Hepatocyte (in vitro differentiated cells): ENCODE measurements around the gene TRAPPC12. TPM values are rescaled to one million over a fixed set of nuclear protein-coding genes. Genes with fewer than 3 reads are reported as not detected.

Experiments
- DNase-seq: peaks from one replicate; pipeline ENCODE4 v3.0.0-alpha.2; 2016; ENCODE audit warnings: low spot score
- H2AFZ ChIP-seq: fragments of 200-600 bp; sonication (generic); 2 replicates; pipeline ENCODE4 v1.6.0; 2016; ENCODE audit warnings: antibody characterized with exemption, mild to moderate bottlenecking
- H3K27ac ChIP-seq: fragments of 200-600 bp; sonication (generic); 2 replicates; pipeline ENCODE4 v1.5.1; 2016; ENCODE audit warnings: mild to moderate bottlenecking
- H3K27me3 ChIP-seq: fragments of 200-600 bp; sonication (generic); 2 replicates; pipeline ENCODE4 v1.6.1; 2016
- H3K36me3 ChIP-seq: fragments of 200-600 bp; sonication (generic); replicated peaks from 2 replicates; pipeline ENCODE4 v1.5.1; 2016; ENCODE audit warnings: low read depth; ENCODE audit not compliant: insufficient read depth
- H3K4me1 ChIP-seq: fragments of 200-600 bp; sonication (generic); 2 replicates; pipeline ENCODE4 v1.5.1; 2016; ENCODE audit warnings: mild to moderate bottlenecking, moderate library complexity; ENCODE audit not compliant: insufficient read depth
- H3K4me2 ChIP-seq: fragments of 200-600 bp; sonication (generic); 2 replicates; pipeline ENCODE4 v1.6.0; 2016
- H3K4me3 ChIP-seq: fragments of 200-600 bp; sonication (generic); 2 replicates; pipeline ENCODE4 v1.5.1; 2016; ENCODE audit warnings: mild to moderate bottlenecking
- H3K79me2 ChIP-seq: fragments of 200-600 bp; sonication (generic); 2 replicates; pipeline ENCODE4 v1.6.0; 2017; ENCODE audit warnings: mild to moderate bottlenecking
- H3K9me2 ChIP-seq: fragments of 200-600 bp; sonication (generic); replicated peaks from 2 replicates; pipeline ENCODE4 v1.6.0; 2017; ENCODE audit warnings: mild to moderate bottlenecking; ENCODE audit not compliant: insufficient read depth
- H3K9me3 ChIP-seq: fragments of 200-600 bp; sonication (generic); 2 replicates; pipeline ENCODE4 v1.5.1; 2016; ENCODE audit warnings: low read depth, mild to moderate bottlenecking
- H4K20me1 ChIP-seq: fragments of 200-600 bp; sonication (generic); 2 replicates; pipeline ENCODE4 v1.6.0; 2016; ENCODE audit warnings: mild to moderate bottlenecking; ENCODE audit not compliant: insufficient read depth, poor library complexity, severe bottlenecking
- CTCF ChIP-seq: fragments of 200-600 bp; sonication (generic); IDR thresholded peaks from 2 replicates; pipeline ENCODE4 v1.5.1; 2016; ENCODE audit warnings: antibody characterized with exemption, mild to moderate bottlenecking; ENCODE audit not compliant: poor library complexity
- EZH2 ChIP-seq: fragments of 200-600 bp; sonication (generic); IDR thresholded peaks from 2 replicates; pipeline ENCODE4 v1.6.1; 2016; ENCODE audit warnings: antibody characterized with exemption, mild to moderate bottlenecking, borderline replicate concordance
- EZH2phosphoT487 ChIP-seq: fragments of 200-600 bp; sonication (generic); IDR thresholded peaks from one replicate; pipeline ENCODE4 v1.6.1; 2018; ENCODE audit warnings: antibody characterized with exemption, mild to moderate bottlenecking, low read depth, moderate library complexity; ENCODE audit not compliant: unreplicated experiment, severe bottlenecking
- WGBS: methylation state at CpG from one replicate; pipeline ENCODE4 v1.1.6; 2016; ENCODE audit warnings: low lambda C conversion rate; ENCODE audit errors: missing lambda C conversion rate; 5-methylcytosine and 5-hydroxymethylcytosine counted together
- polyA plus RNA-seq: library from polyadenylated mRNA; unstranded; fragments of >200 nt; fragmentation: Nextera tagmentation; extraction: Ambion mirVana; gene quantifications from 2 replicates; pipeline ENCODE4 v1.2.1, GENCODE V29; 2016
- total RNA-seq: library from RNA; depleted of rRNA; stranded (reverse); fragments of >200 nt; gene quantifications from 2 replicates; pipeline ENCODE4 v1.2.3, GENCODE V29; 2014

The TRAPPC12 gene
- total and polyA plus RNA-seq, 2 experiments from 2014 or later = 49.3 to 61.2 TPM

DNA sequence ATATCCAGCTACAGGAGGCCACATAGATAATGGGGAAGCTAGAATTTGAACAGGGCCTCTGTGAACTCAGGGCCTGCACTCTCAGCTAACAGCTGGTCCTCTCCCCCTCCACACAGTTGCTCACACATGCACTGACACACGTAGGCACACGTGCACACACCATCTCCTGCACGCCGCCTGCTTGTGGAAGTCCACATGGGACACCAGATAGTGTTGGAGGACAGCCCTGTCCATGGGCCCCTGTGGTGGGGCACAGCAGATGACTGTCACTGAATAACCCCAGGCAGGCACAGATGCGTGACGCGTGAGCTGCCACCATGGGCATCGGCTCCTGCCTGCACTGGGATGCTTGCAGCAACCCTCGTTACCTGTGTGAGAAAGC is 87.0 kb downstream of the TRAPPC12 start:
- Histone ChIP-seq H3K27ac (peak overlapping the region; percentile 77), H3K4me2 (no peak overlapping the region), H3K4me3 (no peak overlapping the region), H3K4me1 (no peaks in the 10 kb centered on the region), H3K36me3 (no peaks in the 10 kb centered on the region), H2AFZ (no peak overlapping the region), H4K20me1 (no peaks in the 10 kb centered on the region), H3K9me3 (no peaks in the 10 kb centered on the region), H3K79me2 (no peaks in the 10 kb centered on the region), H3K9me2 (no peaks in the 10 kb centered on the region), H3K27me3 (no peaks in the 10 kb centered on the region)
- 97% methylated on average over 9 of the region's 9 CpGs for WGBS
- DNase-seq = no peak
- TF ChIP-seq CTCF (no peak), EZH2 (no peak), EZH2phosphoT487 (no peak)

DNA sequence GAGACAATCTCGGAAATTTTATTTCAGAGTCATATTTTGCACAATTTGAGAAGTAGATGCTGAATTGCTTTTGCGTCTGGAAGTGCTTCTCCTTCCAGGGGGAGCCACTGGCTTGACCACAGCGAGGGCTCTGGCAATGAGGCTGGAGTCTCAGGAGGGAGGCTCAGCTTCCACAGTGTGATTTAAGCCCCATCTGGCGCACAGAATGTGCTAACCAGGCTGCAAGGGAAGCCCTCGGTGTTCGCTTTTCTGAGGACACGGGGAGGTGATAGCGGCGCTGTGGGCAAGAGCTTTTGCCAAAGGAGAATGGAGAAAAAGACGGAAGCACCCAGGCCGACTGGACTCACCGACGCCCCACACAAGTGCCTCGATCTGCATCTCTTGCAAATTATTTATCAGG is 87.5 kb downstream of the TRAPPC12 start:
- H3K4me3 ChIP-seq = no peak overlapping the region
- H2AFZ ChIP-seq = no peak overlapping the region
- H3K79me2 ChIP-seq = no peaks in the 10 kb centered on the region
- no peaks in the 10 kb centered on the region for H3K9me2 ChIP-seq
- H4K20me1 ChIP-seq = no peaks in the 10 kb centered on the region
- DNase-seq = no peak
- H3K36me3 ChIP-seq = no peaks in the 10 kb centered on the region
- no peaks in the 10 kb centered on the region for H3K4me1 ChIP-seq
- WGBS = 92% methylated on average over 14 of the region's 14 CpGs
- no peak overlapping the region for H3K27ac ChIP-seq
- no peaks in the 10 kb centered on the region for H3K27me3 ChIP-seq
- no peaks in the 10 kb centered on the region for H3K9me3 ChIP-seq
- TF ChIP-seq CTCF (no peak), EZH2 (no peak), EZH2phosphoT487 (no peak)
- no peak overlapping the region for H3K4me2 ChIP-seq

DNA sequence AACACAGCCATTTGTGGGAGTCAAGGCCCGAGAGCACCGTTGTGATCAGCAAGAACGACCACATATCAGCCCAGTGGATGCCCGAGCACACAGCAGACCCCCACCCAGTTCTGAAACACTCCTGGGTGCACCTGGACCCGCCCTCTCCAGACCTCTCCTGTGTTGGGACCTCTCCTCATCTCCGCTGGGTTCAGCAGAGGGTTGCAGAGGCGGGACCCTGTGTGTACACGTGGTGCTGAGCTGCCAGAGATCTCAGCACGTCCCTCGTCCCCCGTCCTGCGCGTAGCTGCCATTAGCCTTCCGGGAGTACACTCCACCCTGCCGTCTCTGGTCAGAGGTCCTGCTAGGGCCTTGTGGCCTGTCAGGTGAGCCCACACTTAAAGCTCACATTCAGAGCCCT is 88.2 kb downstream of the TRAPPC12 start:
- Histone ChIP-seq H3K4me2 (no peak overlapping the region), H3K9me3 (no peaks in the 10 kb centered on the region), H3K36me3 (no peaks in the 10 kb centered on the region), H2AFZ (no peak overlapping the region), H3K79me2 (no peaks in the 10 kb centered on the region), H3K4me3 (no peak overlapping the region), H3K27me3 (no peaks in the 10 kb centered on the region), H3K27ac (no peak overlapping the region), H3K9me2 (no peaks in the 10 kb centered on the region), H4K20me1 (no peaks in the 10 kb centered on the region), H3K4me1 (no peaks in the 10 kb centered on the region)
- 97% methylated on average over 15 of the region's 15 CpGs for WGBS
- no peak for TF ChIP-seq CTCF
- TF ChIP-seq EZH2phosphoT487 = no peak
- TF ChIP-seq EZH2 = no peak
- DNase-seq = no peak
